MM.1S (cell line): ENCODE measurements around the gene ANKS1B.

Experiments used
- EZH2 ChIP-seq: fragments of 300-600 bp; sonication (generic); optimal IDR thresholded peaks from 2 replicates; pipeline ENCODE3; 2017; ENCODE audit warnings: low read depth, mild to moderate bottlenecking, antibody characterized with exemption, low read length, mixed read lengths
- EZH2phosphoT487 ChIP-seq: fragments of 300-600 bp; sonication (generic); IDR thresholded peaks from 2 replicates; pipeline ENCODE4 v1.6.1; 2018; ENCODE audit warnings: antibody characterized with exemption, low read length
- TF ChIP-seq, protein P1 (sequence below): fragments of 300-600 bp; sonication (generic); IDR thresholded peaks from 2 replicates; pipeline ENCODE4 v1.5.1; 2016; ENCODE audit warnings: antibody characterized with exemption, low read length, mixed read lengths

- TF ChIP-seq EZH2phosphoT487 (no peak), EZH2 (no peak)
- TF ChIP-seq, protein P1, sequence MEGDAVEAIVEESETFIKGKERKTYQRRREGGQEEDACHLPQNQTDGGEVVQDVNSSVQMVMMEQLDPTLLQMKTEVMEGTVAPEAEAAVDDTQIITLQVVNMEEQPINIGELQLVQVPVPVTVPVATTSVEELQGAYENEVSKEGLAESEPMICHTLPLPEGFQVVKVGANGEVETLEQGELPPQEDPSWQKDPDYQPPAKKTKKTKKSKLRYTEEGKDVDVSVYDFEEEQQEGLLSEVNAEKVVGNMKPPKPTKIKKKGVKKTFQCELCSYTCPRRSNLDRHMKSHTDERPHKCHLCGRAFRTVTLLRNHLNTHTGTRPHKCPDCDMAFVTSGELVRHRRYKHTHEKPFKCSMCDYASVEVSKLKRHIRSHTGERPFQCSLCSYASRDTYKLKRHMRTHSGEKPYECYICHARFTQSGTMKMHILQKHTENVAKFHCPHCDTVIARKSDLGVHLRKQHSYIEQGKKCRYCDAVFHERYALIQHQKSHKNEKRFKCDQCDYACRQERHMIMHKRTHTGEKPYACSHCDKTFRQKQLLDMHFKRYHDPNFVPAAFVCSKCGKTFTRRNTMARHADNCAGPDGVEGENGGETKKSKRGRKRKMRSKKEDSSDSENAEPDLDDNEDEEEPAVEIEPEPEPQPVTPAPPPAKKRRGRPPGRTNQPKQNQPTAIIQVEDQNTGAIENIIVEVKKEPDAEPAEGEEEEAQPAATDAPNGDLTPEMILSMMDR, result no peak
Observed at GRCh38 chr12:98863167-98863566, 1121.6 kb downstream of the ANKS1B start.
